Cerebellar cortex (tissue), 1 donor: Measurements from ENCODE around the gene PTCRA.
"Not testable (repeated sequence)": the region's sequence is repeated elsewhere in the genome, so short reads cannot be mapped to it uniquely, and the experiment has no call there.

Experiments
- DNase-seq: peaks from one replicate; pipeline ENCODE4 v3.0.0-alpha.2; 2015; ENCODE audit warnings: low spot score

The PTCRA gene

DNA sequence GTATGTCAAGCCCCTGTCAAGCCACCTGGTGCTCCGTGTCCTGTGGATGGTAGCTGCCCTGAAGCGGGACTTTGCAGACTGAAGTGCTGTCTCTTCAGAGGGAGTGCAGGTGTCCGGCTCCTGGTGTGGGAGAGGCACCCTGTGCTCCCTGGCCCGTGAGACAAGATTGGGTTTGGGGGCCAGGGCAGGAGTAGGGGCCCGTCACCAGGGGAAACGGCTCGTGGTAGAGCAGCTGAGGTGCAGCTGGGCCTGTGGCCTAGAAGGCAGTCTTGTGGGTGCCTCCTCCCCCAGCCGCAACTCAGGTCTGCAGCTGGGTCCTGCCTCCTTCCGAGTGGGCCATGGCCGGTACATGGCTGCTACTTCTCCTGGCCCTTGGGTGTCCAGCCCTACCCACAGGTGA lies at the start of gene PTCRA:
TSS of gene PTCRA (plus strand) at position 322 of the 400 bp plus-strand sequence. CDS start at position 339, 17 bp downstream.
- no peak for DNase-seq

DNA sequence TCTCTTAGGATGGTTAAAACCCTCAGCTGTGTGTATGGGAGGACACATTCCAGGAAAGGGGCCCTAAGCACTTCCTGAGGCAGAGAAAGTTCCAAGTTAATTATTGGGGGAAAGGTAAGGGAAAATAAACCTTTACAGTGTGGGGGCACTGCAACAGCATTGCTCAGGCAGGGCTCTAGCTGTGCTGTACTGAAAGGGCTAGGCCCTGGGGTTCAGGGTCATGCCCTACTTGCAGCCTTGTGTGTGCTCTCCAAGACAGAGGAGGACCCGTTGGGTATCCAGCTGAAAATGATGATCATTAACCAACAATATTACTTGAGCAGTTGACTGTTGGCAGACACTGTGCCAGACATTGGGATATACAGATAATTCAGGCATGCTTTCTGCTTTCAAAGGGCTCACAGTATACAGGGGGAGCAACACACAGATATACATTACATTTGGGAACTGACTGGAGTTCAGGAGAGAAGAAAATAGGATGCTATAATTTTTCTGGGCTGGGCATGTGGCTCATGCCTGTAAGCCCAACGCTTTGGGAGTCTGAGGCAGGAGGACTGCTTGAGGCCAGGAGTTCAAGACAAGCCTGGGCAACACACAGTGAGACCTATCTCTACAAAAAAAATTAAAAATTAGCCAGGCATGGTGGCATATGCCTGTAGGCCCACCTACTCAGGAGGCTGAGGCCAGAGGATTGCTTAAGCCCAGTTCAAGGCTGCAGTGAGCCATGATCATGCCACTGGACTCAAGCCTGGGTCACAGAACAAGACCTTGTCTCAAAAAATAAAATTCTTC lies 45.5 kb upstream of the PTCRA start:
- no peak for DNase-seq

DNA sequence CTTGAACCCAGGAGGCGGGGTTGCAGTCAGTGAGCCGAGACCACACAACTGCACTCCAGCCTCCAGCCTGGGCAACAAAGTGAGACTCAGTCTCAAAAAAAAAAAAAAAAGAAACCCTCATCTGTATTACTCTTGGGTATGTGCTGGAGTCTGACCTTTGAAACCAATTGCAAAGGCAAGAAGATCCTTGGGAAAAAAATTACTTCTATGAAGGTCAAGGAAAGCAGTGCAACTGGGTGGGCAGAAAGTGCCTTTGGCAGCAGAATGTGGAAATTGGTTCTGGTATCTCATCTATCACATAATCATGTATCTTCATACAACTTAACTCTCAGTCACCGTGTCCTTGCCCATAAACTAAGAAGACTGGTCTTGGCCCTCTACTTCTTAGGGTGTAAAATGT lies 44.1 kb upstream of the PTCRA start:
- DNase-seq, result no peak

DNA sequence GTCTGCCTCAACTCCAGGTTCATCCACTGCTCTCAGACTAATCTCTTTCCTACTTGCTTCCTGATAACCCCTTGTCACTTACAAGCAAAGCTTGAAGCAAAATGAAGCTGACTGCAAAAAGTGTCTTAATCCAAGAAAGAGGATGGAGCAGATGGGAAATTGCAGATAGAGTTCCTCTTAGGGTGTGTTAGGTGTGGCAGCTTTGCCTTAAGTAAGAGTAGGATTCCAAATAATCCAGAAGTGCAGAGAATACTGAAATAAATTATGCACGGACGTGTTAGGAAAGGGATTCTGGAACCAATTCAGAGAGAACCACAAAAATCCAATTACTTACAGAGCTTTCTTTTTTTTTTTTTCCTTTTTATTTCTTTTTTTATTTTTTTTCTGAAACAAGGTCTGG lies 42.5 kb upstream of the PTCRA start:
- no peak for DNase-seq

GRCh38 chr6:42877695-42878094 lies 38.2 kb upstream of the PTCRA start:
- no peak for DNase-seq

DNA sequence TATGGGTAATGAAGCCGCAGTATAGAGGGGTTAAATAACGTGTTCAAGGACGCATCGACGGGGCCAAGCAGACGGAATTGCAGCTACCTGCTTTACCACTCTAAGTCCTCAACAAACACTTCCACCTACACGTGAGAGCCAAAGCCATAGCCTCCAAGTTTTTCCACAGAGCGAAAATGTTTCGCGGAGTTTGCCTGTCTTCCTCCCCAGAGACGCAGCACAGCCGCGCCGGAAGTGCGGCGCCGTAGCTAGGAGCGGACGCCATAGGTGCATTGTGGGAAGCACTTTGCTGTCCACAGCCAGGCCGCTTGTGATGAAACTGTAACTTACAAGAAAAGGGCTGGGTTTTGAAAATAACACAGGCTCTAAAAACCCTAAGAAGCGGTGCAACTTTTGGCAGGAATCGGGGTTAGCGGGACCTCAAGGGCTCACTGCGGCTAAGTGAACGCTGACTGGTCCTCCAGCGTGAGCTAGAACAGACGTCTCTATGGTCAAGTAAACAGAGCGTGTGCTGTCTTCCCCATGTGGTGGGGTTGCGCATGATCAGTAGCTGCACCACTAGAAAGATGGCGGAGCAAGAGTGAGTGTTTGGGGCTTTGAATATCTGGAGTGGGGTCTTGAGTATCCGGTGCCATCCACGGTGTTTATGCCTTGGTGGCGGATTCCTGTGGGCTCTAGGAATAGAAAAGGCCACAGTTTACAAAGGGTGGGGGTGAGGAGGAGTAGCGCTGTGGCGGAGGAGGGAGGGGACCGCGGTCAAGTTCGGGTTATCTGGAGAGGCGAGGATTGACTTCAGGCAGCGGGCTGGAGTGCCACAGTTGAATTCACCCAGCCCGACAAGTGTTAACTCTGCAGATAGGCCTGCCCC lies 36.2 kb upstream of the PTCRA start, which contains the start of gene RPL7L1:
TSS of gene RPL7L1 (plus strand) at position 245 of the 868 bp plus-strand sequence. CDS start at position 540, 295 bp downstream.
- peak; percentile 96 for DNase-seq

- DNase-seq, result not testable (repeated sequence)
Measured at GRCh38 chr6:42880240-42880817, 35.5 kb upstream of the PTCRA start.

- DNase-seq, result not testable (repeated sequence)
Measured at GRCh38 chr6:42880871-42881270, 35.0 kb upstream of the PTCRA start.

GRCh38 chr6:42885702-42886101 lies 30.2 kb upstream of the PTCRA start:
- no peak for DNase-seq

DNA sequence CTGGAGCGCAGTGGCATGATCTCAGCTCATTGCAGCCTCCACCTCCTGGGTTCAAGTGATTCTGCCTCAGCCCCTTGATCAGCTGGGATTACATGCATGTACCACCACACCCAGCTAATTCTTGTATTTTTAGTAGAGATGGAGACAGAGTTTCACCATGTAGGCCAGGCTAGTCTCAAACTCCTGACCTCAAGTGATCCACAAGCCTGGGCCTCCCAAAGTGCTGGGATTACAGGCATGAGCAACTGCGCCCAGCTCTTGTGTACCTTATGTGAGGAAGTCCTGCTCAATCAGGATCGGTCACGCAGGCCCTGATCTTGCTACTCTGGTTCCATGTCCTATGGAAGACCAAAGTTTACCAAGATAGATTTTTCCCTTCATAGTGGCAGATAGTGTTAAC lies 27.7 kb upstream of the PTCRA start:
- not testable (repeated sequence) for DNase-seq

DNA sequence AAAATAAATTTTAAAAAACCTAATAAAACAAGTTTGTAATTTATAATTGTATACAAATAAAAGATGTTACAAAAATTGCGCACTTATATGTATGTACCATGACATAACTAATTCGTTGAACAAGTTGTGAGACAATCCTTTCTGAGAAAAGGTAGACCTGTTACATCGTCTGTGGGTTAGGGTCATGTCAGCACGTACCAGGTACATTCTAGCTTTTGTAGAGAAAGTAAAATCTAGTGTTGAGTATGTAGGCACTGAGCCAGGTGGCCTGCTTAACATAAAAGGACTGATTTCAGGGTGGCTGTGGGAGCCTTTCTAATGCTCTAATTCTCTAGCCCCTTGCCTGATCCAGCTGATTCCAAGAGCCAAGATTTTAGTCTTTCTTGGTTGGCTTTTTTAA lies 26.0 kb upstream of the PTCRA start:
- peak; percentile 47 for DNase-seq

DNA sequence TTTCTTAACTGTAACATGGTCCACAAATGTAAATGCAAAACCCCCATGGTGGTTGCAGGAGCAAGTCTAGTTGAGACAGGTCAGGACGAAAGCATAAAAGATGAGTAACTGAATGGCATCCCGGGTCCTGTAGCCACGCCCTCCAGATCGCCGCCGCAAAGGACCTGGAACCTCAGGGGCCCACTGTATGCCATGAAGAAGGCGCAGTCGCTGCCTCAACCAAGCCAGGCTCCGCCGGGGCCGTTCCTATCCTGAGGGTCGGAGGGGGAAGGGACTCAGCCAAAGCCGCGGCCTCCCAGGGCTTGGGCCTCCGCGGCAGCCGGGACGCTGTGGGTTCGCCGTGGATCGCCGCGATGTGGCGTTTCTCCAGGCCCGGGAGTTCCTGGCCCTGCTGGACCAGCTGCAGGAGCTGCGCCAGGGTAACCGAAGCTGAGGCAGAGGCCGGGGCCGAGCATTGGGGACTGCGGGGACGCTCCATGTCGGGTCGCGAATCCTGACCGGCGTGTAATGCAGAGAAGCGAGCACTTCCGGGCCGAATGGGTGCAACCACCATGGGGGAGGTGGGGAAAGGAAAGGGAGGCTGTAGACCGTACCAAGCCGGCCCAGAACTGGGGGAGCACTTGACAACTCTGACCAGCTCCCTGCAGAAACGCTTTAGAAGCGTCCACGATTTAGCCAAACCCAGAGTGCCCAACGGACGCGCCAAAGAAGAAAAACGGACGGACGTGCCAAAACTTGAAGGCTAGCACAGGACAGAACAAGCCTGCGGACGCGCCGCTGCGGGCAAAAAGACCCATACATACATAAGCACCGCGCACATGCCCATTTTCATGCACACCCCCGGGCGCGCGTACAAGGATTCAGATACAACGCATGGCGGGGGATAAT lies 25.3 kb upstream of the PTCRA start:
- peak; percentile 98 for DNase-seq

GRCh38 chr6:42891199-42891722 lies 24.6 kb upstream of the PTCRA start:
- no peak for DNase-seq

DNA sequence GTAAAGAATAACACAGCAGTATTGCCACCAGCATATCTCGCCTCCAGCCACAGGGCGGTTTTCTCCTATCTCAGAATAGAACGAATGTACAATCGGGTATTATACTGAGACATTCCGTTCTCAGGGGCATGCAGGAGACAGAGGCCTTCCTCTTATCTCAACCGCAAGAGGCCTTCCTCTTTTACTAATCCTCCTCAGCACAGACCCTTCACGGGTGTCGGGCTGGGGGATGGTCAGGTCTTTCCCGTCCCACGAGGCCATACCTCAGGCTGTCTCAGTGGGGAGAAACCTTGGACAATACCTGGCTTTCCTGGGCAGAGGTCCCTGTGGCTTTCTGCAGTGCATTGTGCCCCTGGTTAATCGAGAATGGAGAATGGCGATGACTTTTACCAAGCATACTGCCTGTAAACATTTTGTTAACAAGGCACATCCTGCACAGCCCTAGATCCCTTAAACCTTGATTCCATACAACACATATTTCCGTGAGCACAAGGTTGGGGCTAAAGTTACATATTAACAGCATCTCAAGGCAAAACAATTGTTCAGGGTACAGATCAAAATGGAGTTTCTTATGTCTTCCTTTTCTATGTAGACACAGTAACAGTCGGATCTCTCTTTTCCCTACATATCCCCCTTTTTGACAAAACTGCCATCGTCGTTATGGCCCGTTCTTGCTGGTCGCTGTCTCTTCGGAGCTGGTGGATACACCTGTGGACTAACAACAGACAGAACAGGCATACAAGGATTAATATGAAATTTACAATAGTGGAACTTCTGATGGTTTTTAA lies 21.6 kb upstream of the PTCRA start:
- not testable (repeated sequence) for DNase-seq

- no peak for DNase-seq
Measured at GRCh38 chr6:42896178-42896719, 19.6 kb upstream of the PTCRA start.

- DNase-seq, result peak; percentile 86
Measured at GRCh38 chr6:42898891-42899361, 16.9 kb upstream of the PTCRA start.

GRCh38 chr6:42899871-42900270 lies 16.0 kb upstream of the PTCRA start:
- no peak for DNase-seq

- peak; percentile 92 for DNase-seq
Measured at GRCh38 chr6:42901538-42901957, 14.3 kb upstream of the PTCRA start.

DNA sequence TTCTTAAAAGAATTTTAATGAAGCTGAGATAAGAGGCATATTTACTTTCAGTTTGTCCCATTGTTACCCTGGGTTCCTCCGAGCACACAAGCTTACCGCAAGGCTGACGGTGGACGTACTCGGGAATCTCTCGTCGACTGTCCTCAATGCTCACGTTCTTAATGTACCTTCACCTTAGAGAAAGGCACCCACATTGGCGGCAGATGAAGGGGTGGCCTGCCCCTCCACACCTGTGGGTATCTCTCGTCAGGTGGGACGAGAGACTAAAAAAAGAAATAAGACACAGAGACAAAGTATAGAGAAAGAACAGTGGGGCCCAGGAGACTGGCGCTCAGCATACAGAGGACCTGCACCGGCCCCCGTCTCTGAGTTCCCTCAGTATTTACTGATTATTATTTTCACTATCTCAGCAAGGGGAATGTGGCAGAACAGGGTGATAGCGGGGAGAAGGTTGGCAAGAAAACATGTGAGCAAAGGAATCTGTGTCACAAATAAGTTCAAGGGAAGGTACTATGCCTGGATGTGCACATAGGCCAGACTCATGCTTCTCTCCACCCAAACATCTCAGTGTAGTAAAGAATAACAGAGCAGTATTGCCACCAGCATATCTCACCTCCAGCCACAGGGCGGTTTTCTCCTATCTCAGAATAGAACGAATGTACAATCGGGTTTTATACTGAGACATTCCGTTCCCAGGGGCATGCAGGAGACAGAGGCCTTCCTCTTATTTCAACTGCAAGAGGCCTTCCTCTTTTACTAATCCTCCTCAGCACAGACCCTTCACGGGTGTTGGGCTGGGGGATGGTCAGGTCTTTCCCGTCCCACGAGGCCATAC lies 13.2 kb upstream of the PTCRA start:
- DNase-seq, result not testable (repeated sequence)
